K562 (cell line): ENCODE data around the gene PPFIBP2. TPM values are rescaled to one million over a fixed set of nuclear protein-coding genes. Genes with fewer than 3 reads are reported as not detected.

Experiments
- BCOR ChIP-seq: fragments of 450-650 bp; IDR thresholded peaks from 2 replicates; pipeline ENCODE4 v1.6.1; 2016
- CREB3L1 ChIP-seq: fragments of 450-650 bp; IDR thresholded peaks from 2 replicates; pipeline ENCODE4 v1.6.1; 2014; ENCODE audit warnings: low read depth, mild to moderate bottlenecking, moderate library complexity, borderline replicate concordance
- DLX4 ChIP-seq: fragments of 250-450 bp; sonication (Bioruptor Pico); IDR thresholded peaks from 2 replicates; pipeline ENCODE4 v1.6.1; 2021; ENCODE audit warnings: mild to moderate bottlenecking
- ELF2 ChIP-seq: fragments of 250-450 bp; sonication (Bioruptor Pico); IDR thresholded peaks from 2 replicates; pipeline ENCODE4 v1.5.0; 2021; ENCODE audit warnings: mild to moderate bottlenecking
- HINFP ChIP-seq: fragments of 450-650 bp; conservative IDR thresholded peaks from 2 replicates; pipeline ENCODE4 v1.6.1; 2016; ENCODE audit warnings: missing genetic modification characterization, low read depth, mild to moderate bottlenecking, control low read depth, missing compliant biosample characterization
- KDM5B ChIP-seq: fragments of 200-600 bp; sonication (generic); IDR thresholded peaks from 2 replicates; pipeline ENCODE4 v1.6.1; 2012; ENCODE audit warnings: low read depth, mild to moderate bottlenecking, moderate library complexity, low read length, control low read depth, inconsistent platforms; ENCODE audit not compliant: insufficient replicate concordance
- MEF2D ChIP-seq: conservative IDR thresholded peaks from 2 replicates; pipeline ENCODE4 v1.6.1; 2016; ENCODE audit warnings: low read depth, missing genetic modification characterization, missing compliant biosample characterization
- PHB2 ChIP-seq: fragments of 450-650 bp; IDR thresholded peaks from 2 replicates; pipeline ENCODE4 v1.6.1; 2017; ENCODE audit warnings: low read depth
- POLR2B ChIP-seq: fragments of 450-650 bp; IDR thresholded peaks from 2 replicates; pipeline ENCODE4 v1.6.1; 2018; ENCODE audit warnings: low read depth; ENCODE audit not compliant: partially characterized antibody
- RREB1 ChIP-seq: fragments of 250-450 bp; sonication (Bioruptor Pico); IDR thresholded peaks from 2 replicates; pipeline ENCODE4 v1.4.0; 2020
- ZC3H11A ChIP-seq: IDR thresholded peaks from 2 replicates; pipeline ENCODE4 v1.6.1; 2012; ENCODE audit warnings: low read depth, low read length, improper control_type of control experiment
- ZKSCAN1 ChIP-seq: fragments of 150-350 bp; IDR thresholded peaks from 2 replicates; pipeline ENCODE4 v1.6.1; 2016; ENCODE audit warnings: low read depth, low read length
- ZNF121 ChIP-seq: sonication (generic); formaldehyde crosslinking; conservative IDR thresholded peaks from 2 replicates; pipeline ENCODE4 v1.8.0; 2022; ENCODE audit warnings: missing genetic modification reagents
- ZNF133 ChIP-seq: fragments of 250-450 bp; sonication (Bioruptor Pico); IDR thresholded peaks from 2 replicates; pipeline ENCODE4 v1.4.0; 2020; ENCODE audit warnings: mild to moderate bottlenecking
- ZNF398 ChIP-seq: fragments of 250-450 bp; sonication (Bioruptor Pico); IDR thresholded peaks from 2 replicates; pipeline ENCODE4 v1.8.0; 2021; ENCODE audit warnings: moderate library complexity, mild to moderate bottlenecking, inconsistent platforms
- polyA plus RNA-seq, 8 experiments: library from polyadenylated mRNA; depleted of rRNA in 4 of 8; stranded (reverse) in 5 of 8; unstranded in 3 of 8; fragments of >200 nt; fragmentation: Nextera tagmentation in 2 of 8; fragmentation: Illumina TruSeq in 1 of 8; extraction: Ambion mirVana in 2 of 8; extraction: Trizol in 1 of 8; gene quantifications; 2 replicates each; pipeline versions ENCODE4 v1.2.1 to v1.2.3, GENCODE V29; 2011 to 2014; ENCODE audit warnings: inconsistent platforms in 1 of 8, missing spikeins in 1 of 8
- total RNA-seq, 7 experiments: library from RNA; depleted of rRNA in 6 of 7; stranded (reverse); fragments of >200 nt in 6 of 7; fragmentation: Illumina TruSeq in 2 of 7; extraction: Trizol in 2 of 7; gene quantifications; 2 replicates each; pipeline versions ENCODE4 v1.2.1 to v1.2.3, GENCODE V29; 2011 to 2021; ENCODE audit warnings: low replicate concordance in 1 of 7

PPFIBP2 gene
- total and polyA plus RNA-seq, 9 of the 15 experiments (the other 6 are each of a cell fraction or from before 2014, with no cell fraction given): 0.18 to 3.4 (median 1.2) TPM

GRCh38 chr11:7512525-7513233, 1.1 kb upstream of the PPFIBP2 start (continued):
- no peak for TF ChIP-seq DLX4 (CRISPR knock-in tag)
- no peak for TF ChIP-seq HINFP (tag)
- TF ChIP-seq KDM5B: no peak
- TF ChIP-seq ZNF121 (CRISPR knock-in tag): no peak
- no peak for TF ChIP-seq RREB1 (CRISPR knock-in tag)
- TF ChIP-seq POLR2B: no peak
- peak; percentile 44; the same call in 1 of the 2 replicates for TF ChIP-seq MEF2D (tag)
- no peak for TF ChIP-seq ZNF133 (CRISPR knock-in tag)
- no peak for TF ChIP-seq ZNF398 (CRISPR knock-in tag)
- no peak for TF ChIP-seq ZKSCAN1
- TF ChIP-seq ZC3H11A: no peak
- no peak for TF ChIP-seq CREB3L1
- TF ChIP-seq ELF2 (CRISPR knock-in tag): no peak
- TF ChIP-seq PHB2: no peak
- no peak for TF ChIP-seq BCOR
